A172 (cell line): Measurements from ENCODE around the gene NPIPB4. TPM values are rescaled to one million over a fixed set of nuclear protein-coding genes. Genes with fewer than 3 reads are reported as not detected.
"Not testable (repeated sequence)": the region's sequence is repeated elsewhere in the genome, so short reads cannot be mapped to it uniquely, and the experiment has no call there.

ENCODE experiments used
- DNase-seq: peaks from one replicate; pipeline ENCODE4 v3.0.0-alpha.2; 2015; ENCODE audit warnings: low spot score
- total RNA-seq: library from RNA; depleted of rRNA; stranded (reverse); fragments of >200 nt; shearing (Covaris generic); gene quantifications from 2 replicates; pipeline ENCODE4 v1.2.3, GENCODE V29; 2014; rRNA removed

Gene NPIPB4
- total RNA-seq = 4.8 and 5.7 TPM in 2 replicates

- not testable (repeated sequence) for DNase-seq
These were observed at the start of gene NPIPB4 for GRCh38 chr16:21857656-21858055. TSS of gene NPIPB4 (minus strand) at chr16:21857756. CDS start at chr16:21857378, 378 bp downstream.

- not testable (repeated sequence) for DNase-seq
These were observed 41.4 kb upstream of the NPIPB4 start for GRCh38 chr16:21898998-21899397.

- not testable (repeated sequence) for DNase-seq
These were observed 24.4 kb upstream of the NPIPB4 start for GRCh38 chr16:21881988-21882387.

- not testable (repeated sequence) for DNase-seq
These were observed 20.4 kb downstream of the NPIPB4 start for GRCh38 chr16:21837186-21837585.

- not testable (repeated sequence) for DNase-seq
These were observed 21.2 kb downstream of the NPIPB4 start for GRCh38 chr16:21836334-21836733.

GRCh38 chr16:21835747-21836146 lies 21.8 kb downstream of the NPIPB4 start:
- not testable (repeated sequence) for DNase-seq

- not testable (repeated sequence) for DNase-seq
These were observed 23.3 kb downstream of the NPIPB4 start for GRCh38 chr16:21834211-21834610.

- not testable (repeated sequence) for DNase-seq
These were observed 27.6 kb downstream of the NPIPB4 start for GRCh38 chr16:21829929-21830328.

GRCh38 chr16:21826067-21826706 lies 31.4 kb downstream of the NPIPB4 start:
- DNase-seq = not testable (repeated sequence)

- DNase-seq = not testable (repeated sequence)
These were observed 32.0 kb downstream of the NPIPB4 start for GRCh38 chr16:21825526-21825925.

GRCh38 chr16:21823258-21823657 lies 34.3 kb downstream of the NPIPB4 start:
- DNase-seq = not testable (repeated sequence)

GRCh38 chr16:21820908-21821465 lies 36.6 kb downstream of the NPIPB4 start:
- DNase-seq = not testable (repeated sequence)

GRCh38 chr16:21820028-21820907 lies 37.3 kb downstream of the NPIPB4 start:
- DNase-seq = not testable (repeated sequence)

GRCh38 chr16:21819617-21820016 lies 37.9 kb downstream of the NPIPB4 start:
- not testable (repeated sequence) for DNase-seq

- DNase-seq = not testable (repeated sequence)
These were observed 40.5 kb downstream of the NPIPB4 start for GRCh38 chr16:21817012-21817411.

- not testable (repeated sequence) for DNase-seq
These were observed 41.9 kb downstream of the NPIPB4 start for GRCh38 chr16:21815694-21816093.

GRCh38 chr16:21802375-21802663 lies 55.2 kb downstream of the NPIPB4 start:
- DNase-seq = not testable (repeated sequence)

GRCh38 chr16:21801538-21802374 lies 55.8 kb downstream of the NPIPB4 start:
- DNase-seq = peak; percentile 60

- not testable (repeated sequence) for DNase-seq
These were observed 59.0 kb downstream of the NPIPB4 start for GRCh38 chr16:21798601-21799000.

- not testable (repeated sequence) for DNase-seq
These were observed 64.2 kb downstream of the NPIPB4 start for GRCh38 chr16:21793310-21793709.

- not testable (repeated sequence) for DNase-seq
These were observed 67.0 kb downstream of the NPIPB4 start for GRCh38 chr16:21790506-21790905.
